NCI-H345 treated with DMSO at 0.1 percent for 48 hours (cell line): ENCODE data around the gene LYRM9.
"Not testable (repeated sequence)": the region's sequence is repeated elsewhere in the genome, so short reads cannot be mapped to it uniquely, and the experiment has no call there.

Source experiments
- DNase-seq: peaks from one replicate; lab custom pipeline; 2025; ENCODE audit not compliant: unreplicated experiment; lab: John Stamatoyannopoulos, UW

Gene LYRM9

DNA sequence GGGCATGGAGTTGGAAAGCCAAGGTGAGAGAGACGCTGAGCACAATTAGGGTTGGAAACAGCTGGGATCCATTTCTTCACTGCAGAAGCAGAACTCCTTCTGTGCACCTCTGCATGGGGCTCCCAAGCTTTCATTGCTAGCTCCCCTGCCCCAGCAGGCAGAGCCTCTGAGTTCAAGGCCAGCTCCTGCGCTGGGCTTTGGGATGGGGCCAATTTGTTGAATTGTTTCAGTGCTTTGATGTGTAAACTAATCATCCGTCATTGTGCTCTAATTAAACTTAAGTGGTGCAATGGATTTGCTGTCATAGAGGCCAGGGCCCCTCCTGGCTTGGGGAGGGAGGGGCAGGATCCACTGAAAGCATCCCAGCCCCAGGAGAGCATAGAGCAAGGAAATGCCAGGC, 13.5 kb upstream of the LYRM9 start:
- no peak for DNase-seq

DNA sequence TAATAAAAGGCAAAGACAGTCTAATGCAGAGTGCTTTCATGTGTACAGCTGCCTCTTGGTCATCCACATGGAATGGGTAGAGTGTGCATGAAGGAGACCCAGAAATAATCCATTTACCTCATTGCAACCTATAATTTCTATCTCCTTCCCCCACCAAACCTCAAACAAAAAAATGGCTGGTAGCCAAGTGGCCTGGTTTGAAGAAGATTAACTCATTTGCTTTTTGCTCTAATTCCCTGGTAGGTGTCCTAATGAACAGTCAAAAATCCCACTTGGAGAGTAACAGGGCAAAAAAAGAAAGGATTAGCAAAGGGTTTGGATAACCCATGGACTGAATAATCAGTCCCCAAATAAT, 13.0 kb upstream of the LYRM9 start:
- DNase-seq: no peak

DNA sequence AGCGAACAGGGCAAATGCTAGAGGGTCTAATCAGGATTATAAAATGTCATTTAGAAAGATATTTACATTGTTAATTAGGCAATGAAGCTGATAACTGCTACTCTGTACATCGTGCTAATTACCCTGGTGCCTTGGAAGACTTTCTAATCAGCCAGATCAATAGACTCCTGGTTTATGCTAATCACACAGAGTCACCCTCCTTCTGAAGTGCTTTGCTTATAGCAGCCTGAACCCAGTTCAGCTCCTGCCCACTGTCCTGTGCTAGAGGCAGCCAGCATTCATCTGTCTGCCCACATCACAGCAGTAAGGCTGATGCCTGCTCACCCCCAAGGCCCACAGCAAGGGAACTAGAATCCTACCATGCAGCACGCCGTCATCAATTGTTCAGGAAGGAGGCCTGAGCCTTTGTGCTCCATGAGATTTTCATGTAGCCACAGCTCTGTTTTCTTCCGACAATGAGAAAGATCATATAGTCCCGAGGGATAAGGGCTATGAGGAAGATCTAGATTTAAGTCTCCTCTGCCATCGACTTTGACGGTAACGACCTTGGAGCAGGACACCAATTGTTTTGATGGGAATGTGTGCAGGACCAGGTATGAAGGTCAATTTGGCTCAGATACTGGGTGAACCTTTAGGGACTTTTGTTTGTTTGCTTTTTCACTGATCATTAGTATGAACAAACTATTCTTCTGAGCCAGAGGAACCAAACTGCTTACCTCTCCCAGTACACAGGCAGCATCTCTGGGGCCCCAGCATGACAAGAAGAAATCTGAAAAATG, 12.5 kb upstream of the LYRM9 start:
- no peak for DNase-seq

- DNase-seq: no peak
These were observed 11.6 kb upstream of the LYRM9 start for GRCh38 chr17:27904534-27905446.

- no peak for DNase-seq
These were observed 10.9 kb upstream of the LYRM9 start for GRCh38 chr17:27904114-27904513.

DNA sequence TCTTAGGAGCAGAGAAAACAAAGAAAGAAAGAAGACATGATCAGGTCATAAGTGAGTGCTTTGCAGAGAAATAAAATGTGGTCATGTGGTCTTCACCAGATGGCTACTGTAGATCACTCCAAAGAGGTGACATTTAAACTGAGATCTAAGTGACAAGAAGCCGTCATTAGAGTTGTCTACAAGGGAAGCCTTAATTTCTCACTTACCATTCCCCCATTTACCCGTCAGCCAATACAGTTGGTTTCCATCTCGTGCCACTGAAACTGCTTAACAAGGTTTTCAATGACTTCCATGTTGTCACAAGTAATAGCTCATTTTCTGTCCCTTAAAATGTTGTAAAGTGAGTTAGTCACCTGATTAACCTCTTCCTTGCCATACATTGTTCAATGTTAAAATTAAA, 6.4 kb upstream of the LYRM9 start:
- DNase-seq: no peak

DNA sequence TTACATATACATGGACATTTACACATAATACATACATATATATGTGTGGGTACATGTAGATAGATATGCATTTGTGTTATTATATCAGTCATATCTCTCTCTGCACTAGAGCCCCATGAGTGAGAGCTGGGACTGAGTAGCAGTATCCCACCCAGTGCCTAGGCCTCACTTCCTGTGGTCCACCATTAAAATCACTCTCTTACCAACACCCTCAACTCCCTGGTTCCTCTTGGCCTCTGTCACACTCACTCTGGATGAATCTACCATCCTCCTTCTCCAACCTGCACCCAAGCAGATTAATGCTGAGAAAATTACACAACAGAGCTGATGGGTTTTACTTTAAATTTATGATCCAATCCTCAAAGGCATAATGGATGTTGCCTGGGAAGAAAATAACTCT, 4.9 kb upstream of the LYRM9 start:
- no peak for DNase-seq

- DNase-seq: no peak
These were observed 3.5 kb upstream of the LYRM9 start for GRCh38 chr17:27896701-27897100.

DNA sequence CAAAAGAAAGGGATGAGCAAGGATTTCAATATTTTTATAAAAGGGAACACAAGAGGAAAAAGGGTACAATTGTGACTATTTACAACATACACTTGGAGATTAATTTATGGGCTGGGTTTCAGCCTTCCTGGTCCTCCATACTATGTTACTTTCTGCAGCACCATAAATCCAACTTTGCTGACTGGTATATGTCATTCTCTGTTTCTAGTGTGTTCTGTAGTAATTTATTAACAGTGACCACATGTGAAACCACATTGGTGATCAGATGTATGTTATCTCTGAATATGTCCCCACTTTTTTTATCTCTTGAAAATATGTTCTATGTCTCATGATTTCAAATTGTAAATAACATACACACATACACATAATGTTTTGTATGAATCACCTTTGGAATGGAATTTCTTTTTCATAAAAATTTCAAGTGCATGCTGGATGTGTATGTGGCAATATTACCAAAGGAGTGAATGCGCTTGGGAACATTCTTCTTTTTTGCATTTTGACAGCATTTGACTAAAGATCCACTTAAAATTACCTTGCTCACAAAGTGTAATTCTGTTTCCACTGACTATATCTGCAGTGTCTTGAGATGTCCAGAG, 2.9 kb upstream of the LYRM9 start:
- DNase-seq: no peak

DNA sequence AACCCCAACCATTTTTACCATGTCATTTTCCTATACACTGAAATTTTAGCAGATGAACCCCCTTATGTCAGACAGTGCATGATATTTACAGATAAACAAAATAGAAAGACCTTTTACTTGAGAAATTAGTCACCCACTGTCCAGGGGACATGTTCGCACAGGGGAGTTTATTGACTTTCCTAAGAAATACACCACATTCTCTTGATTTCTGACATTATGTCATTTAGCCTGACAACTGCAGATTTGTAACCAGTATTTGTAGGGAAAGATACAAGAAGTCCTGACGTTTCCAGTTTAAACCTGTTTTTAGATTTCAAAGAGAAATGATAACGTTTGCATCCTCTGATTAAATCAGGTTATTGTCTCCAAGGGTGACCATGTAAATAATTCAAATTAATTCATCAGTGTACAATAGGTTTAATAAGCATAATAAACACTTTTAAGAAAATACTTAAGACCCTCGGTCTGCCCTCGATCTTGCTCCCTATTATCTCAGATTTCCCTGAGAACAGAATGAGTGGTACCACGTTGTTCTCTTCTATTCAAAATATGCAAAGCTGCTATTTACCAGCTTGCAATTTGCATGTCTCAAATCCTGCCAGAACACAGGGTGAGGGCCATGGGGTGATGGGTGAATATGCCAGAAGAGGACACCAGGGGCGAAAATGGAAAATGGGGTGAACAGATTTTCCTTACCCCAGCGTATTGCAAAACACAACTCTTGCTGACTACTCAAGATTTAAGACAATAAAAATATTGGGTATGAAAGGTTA, 2.1 kb upstream of the LYRM9 start:
- no peak for DNase-seq

DNA sequence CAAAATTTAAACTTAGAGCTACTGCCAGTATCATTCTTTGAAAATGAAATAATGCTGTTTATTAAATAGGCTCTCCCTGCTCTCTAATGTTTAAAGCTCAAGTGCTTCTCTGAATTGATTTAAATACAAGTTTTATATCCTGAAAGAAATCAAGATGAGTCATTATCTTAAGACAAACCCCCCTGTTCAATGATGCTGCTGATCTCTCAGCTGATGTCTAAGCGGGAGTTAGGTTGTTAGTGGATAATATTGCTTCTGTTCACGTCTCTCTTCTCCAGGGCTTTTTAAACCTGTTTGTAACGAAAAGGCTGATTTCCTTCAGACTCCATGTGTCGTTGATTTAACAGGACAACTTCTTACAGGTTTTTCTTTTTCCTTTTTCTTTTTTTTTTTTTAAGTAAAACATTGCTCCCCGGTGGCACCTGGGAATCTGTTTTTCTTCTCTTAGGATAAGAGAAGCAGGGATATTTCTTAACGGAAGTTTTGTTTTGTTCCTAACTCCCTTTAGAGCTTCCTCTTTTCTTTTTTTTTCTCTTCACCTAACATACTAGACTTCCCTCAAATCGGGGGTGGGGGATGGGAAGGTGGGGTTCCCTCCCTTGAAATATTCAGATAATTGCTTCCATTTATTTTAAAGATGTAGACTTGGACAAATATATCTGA, 807 bp upstream of the LYRM9 start:
- no peak for DNase-seq

- no peak for DNase-seq
These were observed 661 bp downstream of the LYRM9 start for GRCh38 chr17:27892542-27892865.

DNA sequence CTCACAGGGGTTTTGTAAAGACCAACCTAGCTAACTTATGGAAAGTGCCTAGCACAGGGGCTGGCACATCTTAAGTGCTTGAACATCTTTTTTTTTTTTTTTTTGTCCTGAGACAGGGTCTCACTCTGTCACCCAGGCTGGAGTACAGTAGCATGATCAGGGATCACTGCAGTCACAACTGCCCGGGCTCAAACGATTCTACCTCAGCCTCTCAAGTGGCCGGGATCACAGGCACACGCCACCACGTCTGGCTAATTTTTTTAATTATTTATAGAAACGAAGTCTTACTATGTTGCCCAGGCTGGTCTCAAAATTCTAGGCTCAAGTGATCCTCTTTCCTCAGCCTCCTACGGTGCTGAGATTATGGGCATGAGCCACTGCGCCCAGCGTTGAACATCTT, 1.3 kb downstream of the LYRM9 start:
- no peak for DNase-seq

DNA sequence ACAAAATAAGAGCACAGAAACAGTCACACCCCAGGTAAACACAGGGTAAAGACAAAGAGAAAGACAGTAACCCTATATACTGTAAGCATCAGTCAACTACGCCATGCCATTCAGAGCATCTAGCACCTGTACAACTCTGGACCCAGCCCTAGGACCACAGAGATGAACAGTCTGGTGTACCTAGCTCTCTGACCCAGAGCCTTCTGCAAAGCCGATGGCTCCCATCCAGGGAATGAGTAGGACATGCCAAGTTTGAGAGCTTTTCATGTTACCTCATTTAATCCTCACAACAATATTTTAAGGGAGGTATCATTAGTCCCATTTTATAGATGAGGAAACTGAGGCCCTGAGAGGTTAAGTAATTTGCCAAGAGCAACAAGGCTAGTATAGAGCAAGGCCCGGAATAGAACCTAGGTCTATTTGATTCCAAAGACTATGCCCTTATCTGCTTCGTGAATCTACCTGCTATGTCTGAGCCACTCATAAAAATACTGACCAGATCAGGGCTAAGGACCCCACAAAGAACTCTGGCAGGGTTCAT, 3.4 kb downstream of the LYRM9 start:
- DNase-seq: no peak

- no peak for DNase-seq
These were observed 4.2 kb downstream of the LYRM9 start for GRCh38 chr17:27888945-27889344.

DNA sequence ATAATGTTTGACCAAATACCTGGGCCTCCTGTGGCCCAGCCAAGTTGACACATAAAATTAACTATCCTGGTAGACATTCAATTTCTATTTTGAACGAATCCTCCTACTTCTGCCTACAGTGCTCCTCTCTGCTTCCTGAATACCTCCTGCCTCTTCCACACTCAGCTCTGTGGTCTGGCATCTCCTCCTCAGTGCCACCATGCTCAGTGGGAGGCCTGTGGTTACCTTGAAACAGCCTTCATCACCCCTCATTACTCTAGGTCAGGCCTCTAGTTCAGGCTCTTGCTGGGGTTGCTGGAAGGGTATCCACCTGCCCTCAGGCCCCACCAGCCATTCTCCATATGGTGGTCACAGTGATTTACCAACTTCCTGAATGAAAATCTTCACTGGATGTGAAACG, 5.1 kb downstream of the LYRM9 start:
- DNase-seq: no peak

- not testable (repeated sequence) for DNase-seq
These were observed 6.7 kb downstream of the LYRM9 start for GRCh38 chr17:27886348-27886906.

GRCh38 chr17:27882162-27882840, 10.9 kb downstream of the LYRM9 start:
- DNase-seq: peak; percentile 9

- DNase-seq: peak; percentile 80
These were observed 13.1 kb downstream of the LYRM9 start for GRCh38 chr17:27879987-27880608.
